Measurements from ENCODE around the gene TICRR.
"Not testable (repeated sequence)": the region's sequence is repeated elsewhere in the genome, so short reads cannot be mapped to it uniquely, and the experiment has no call there.

Gene TICRR, protein sequence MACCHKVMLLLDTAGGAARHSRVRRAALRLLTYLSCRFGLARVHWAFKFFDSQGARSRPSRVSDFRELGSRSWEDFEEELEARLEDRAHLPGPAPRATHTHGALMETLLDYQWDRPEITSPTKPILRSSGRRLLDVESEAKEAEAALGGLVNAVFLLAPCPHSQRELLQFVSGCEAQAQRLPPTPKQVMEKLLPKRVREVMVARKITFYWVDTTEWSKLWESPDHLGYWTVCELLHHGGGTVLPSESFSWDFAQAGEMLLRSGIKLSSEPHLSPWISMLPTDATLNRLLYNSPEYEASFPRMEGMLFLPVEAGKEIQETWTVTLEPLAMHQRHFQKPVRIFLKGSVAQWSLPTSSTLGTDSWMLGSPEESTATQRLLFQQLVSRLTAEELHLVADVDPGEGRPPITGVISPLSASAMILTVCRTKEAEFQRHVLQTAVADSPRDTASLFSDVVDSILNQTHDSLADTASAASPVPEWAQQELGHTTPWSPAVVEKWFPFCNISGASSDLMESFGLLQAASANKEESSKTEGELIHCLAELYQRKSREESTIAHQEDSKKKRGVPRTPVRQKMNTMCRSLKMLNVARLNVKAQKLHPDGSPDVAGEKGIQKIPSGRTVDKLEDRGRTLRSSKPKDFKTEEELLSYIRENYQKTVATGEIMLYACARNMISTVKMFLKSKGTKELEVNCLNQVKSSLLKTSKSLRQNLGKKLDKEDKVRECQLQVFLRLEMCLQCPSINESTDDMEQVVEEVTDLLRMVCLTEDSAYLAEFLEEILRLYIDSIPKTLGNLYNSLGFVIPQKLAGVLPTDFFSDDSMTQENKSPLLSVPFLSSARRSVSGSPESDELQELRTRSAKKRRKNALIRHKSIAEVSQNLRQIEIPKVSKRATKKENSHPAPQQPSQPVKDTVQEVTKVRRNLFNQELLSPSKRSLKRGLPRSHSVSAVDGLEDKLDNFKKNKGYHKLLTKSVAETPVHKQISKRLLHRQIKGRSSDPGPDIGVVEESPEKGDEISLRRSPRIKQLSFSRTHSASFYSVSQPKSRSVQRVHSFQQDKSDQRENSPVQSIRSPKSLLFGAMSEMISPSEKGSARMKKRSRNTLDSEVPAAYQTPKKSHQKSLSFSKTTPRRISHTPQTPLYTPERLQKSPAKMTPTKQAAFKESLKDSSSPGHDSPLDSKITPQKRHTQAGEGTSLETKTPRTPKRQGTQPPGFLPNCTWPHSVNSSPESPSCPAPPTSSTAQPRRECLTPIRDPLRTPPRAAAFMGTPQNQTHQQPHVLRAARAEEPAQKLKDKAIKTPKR (N-terminal part only)

DNA sequence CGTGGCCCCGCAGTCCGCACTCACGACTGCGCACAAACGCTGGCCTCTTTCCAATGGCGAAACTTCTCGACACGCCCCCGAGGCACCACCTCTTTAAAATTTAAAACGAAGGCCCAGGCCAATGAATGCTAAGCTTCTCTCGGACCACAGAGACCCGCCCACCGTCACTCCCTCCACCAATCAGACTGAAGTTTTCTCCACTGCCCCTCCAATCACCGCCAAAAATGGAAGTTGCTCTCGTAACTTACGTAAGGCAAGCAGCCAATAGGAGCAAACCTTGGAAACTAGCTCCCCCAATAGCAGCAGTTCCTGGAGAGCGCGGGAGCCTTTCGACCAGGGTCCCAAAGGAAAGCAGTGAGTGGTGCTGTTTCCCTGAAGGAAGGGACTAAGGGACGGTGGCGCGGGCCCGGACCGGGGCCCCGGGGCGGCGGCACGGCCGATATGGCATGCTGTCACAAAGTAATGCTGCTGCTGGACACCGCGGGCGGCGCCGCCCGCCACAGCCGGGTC, at the start of gene TICRR:
Gene TICRR (plus strand): TSS at position 324 of the 510 bp plus-strand sequence. CDS start 118 bp downstream, at position 442.
- DNase-seq (ENCODE audit: low spot score) = peak; percentile 96

DNA sequence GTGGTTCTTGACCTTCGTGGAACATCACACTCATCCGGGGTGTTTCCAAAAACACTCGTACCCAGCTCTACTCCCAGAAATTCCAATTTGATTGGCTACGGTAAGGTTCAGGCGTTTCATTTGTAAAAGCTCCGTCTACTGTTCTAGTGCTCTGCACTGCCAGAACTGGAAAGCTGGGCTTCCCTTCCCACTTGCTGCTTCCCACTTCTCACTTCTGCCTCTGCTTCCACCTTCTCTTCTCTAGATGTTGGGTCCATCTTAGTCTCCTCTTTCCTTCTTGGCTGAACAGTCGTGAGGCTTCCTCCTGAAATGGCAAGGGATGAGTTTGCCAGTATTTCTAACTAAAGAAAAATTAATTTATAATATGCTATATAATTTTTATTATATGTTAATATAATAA, 49.1 kb upstream of the TICRR start:
- no peak for DNase-seq (ENCODE audit: low spot score)

DNA sequence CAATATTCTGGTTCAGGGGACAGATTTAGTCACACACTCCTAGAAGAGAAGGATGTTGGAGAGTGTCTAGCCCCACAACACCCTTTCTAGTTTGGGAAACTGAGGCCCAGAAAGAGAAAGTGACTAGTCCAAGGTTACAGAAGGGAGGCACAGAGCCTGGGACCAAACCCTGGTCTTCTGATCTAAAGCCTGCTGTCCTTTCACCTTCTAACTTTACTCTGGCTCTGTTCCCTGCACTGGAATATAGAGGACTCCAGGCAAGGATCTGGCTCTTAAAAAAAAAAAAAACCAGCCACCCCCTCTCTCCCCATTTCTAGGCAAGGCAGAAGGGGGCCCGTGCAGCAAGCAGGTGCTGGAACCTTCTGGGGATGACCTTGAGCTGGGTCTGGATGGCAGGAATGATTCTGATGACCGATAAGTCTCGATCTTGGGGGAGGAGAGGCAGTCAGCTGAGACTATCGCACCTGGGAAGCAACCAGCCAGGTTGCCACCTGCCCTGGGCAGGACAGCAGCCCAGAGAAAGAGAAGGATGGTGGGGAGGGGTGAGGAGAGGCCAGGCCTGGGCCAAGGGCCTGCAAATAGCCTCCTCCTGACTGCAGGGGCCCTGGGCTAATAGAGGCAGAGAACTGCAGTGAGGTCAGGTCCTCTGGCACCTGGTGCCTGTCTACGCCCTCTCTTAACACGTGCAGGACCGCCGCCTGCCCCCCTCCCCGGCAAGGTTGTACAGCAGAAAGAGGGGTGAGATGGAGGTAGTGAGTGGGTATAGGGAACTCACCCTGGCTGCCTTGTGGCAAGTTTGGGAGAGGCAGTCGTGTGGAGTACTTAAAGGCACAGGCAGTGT, 48.4 kb upstream of the TICRR start:
- no peak for DNase-seq (ENCODE audit: low spot score)

DNA sequence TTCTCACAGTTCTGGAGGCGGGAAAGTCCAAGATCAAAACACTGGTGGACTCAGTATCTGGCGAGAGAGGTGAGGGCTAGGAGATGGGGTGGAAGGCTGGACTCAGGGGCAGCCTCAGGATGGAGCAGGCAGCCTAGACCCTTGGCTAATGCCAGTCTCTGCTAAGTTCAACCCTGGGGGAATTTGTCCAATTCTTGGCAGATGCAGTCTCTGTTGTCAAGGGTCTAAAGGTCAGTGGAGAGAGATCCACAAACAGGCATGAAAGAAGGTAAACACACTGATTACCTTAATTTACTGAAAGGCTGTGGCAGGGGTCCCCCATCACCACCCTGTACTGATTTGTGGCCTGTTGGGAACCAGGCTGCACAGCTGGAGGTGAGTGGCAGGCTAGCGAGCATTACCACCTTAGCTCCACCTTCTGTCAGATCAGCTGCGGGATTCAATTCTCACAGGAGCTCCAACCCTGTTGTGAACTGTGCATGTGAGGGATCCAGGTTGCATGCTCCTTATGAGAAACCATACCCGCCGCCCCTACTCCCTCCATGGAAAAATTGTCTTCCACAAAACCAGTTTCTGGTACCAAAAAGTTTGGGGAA, 46.4 kb upstream of the TICRR start:
- no peak for DNase-seq (ENCODE audit: low spot score)

DNA sequence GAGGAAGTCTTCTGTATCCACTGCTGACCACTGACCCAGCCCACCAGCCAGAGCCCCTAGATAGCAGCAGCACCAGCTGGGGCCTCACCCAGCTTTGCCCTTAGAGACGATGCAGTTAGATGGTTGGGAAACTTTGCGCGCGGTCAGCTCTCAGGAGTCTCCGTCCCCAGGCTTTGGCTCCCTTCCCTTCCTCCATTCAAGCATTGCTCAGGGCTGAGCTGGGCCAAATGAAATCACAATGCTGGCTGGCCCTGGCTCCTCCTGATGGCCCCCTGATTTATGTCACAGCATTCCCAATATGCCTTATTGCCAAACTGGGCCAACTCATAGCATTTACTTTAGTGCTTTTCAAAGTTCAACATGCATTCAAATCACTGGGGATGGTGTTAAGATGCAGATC, 44.3 kb upstream of the TICRR start:
- no peak for DNase-seq (ENCODE audit: low spot score)

DNA sequence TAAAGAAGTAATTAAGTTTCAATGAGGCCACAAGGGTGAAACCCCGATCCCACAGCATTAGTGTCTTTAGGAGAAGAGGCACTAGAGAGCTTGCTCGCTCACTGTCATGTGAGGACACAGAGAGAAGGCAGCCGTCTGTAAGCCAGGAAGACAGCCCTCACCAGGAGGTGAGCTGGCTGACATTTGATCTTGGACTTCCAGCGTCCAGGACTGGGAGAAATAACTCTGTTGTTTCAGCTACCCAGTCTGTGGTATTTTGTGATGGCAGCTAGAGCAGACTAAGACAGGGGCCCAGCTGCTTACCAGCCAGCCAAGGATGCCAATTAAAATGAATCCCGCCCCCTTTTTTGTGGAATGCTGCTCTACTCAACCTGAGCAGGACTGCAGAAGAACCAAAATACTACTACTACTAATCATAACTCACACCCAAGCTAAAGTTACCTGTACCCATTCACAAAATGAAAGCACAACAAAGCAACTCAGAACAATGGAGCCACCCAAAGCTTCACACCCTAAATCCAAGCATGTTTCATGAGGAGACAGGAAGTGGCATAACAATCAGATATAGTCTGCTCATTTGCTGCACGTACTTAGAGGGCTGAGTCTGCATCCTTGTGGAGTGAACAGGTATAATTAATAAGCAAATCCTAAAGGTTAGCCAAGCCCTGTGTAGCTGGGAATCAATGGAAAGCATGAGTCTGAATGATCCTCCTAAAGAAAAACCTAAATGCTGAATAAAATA, 43.3 kb upstream of the TICRR start:
- DNase-seq (ENCODE audit: low spot score) = no peak

DNA sequence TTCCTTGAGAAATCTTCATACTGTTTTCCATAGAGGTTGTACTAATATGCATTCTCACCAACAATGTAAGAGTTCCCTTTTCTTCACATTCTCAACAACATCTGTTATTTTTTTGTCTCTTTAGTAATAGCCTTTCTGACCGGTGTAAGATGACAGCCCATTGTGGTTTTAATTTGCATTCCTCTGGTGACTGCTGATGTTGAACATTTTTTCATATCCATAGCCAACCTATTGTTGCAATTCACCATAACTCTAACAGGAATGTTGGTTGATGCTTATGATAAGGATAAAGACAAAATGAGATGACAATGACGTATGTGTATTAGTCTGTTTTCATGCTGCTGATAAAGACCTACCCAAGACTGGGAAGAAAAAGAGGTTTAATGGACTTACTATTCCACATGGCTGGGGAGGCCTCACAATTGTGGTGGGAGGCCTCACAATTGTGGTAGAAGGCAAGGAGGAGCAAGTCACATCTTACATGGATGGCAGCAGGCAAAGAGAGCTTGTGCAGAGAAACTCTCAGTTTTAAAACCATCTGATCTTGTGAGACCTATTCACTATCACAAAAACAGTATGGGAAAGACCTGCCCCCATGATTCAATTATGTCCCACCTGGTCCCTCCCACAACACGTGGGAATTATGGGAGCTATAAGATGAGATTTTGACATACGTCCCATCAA, 41.3 kb upstream of the TICRR start:
- no peak for DNase-seq (ENCODE audit: low spot score)

DNA sequence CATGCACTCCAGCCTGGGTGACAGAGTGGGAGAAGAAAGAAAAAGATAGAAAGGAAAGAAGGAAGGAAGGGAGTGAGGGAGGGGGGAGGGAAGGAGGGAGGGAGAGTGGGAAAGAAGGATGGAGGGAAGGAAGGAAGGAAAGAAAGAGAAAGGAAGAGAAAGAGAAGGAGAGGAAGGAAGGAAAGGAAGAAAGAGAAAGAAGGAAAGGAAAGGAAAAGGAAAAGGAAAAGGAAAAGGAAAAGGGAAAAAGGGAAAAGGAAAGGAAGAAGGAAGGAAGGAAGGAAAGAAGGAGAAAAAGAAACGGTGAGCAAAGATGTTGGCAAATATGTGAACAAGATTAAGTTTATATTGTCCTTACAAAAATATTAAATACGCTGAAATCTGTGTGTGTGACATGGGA, 36.2 kb upstream of the TICRR start:
- no peak for DNase-seq (ENCODE audit: low spot score)

DNA sequence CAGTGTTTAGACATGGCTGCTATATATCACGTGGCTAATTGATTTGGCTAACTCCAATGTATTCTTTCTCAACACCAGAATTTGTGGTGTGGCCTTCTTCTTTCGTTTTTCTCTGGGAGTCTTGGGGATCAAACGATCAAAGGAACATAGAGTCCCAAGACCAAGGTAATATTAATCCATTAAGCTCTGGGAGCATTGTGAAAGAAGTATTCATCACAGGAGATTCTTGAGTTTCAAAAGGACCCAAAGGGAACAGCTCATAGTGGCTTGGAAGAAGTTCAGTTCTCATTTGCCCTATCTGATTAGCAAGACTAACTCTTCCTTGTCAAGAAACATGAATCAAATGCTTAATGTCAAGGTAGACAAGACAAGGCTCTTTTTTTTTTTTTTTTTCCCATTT, 32.9 kb upstream of the TICRR start:
- no peak for DNase-seq (ENCODE audit: low spot score)

DNA sequence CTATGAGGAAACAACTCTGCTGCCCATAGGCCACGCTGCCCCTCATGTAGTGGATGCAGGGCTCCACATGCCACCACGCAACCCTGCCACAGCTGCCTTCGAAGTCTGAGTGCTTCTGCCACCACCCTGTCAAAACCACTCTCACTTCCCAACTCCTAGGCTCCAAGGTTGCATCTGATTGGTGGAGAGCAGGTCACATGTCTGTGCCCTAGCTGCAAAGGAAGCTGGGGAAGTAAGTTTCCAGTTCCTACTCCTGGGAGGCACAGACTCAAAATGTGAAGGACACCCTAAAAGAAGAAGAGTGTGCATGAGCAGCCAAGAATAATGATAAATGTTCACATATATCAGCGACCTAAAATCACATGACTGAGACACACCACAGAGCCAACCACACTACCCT, 31.9 kb upstream of the TICRR start:
- no peak for DNase-seq (ENCODE audit: low spot score)

DNA sequence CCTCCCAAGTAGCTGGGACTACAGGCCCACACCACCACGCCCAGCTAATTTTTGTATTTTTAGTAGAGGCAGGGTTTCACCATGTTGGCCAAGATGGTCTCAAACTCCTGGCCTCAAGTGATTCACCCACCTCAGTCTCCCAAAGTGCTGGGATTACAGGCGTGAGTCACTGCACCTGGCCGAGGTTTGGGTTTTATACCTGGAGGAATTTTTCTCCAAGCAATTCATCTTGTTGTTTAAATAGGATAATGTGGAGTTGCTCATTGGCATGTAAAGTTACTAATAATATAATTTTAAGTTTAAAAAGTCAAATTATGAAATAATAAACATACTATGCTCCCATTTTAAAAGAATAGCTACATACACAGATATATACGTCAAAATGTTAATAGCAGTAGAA, 26.1 kb upstream of the TICRR start:
- not testable (repeated sequence) for DNase-seq (ENCODE audit: low spot score)

DNA sequence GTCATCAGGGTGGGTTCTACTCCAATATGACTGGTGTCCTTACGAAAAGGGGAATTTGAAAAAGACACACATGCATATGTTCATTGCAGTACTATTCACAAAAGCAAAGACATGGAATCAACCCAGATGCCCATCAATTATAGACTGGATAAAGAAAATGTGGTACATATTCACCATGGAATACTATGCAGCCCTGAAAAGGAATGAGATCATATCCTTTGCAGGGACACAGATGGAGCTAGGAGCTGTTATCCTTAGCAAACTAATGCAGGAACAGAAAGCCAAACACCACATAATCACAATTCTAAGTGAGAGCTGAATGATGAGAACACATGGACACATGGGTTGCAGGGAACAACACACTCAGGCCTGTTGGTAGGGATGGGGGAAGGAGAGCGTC, 24.8 kb upstream of the TICRR start:
- DNase-seq (ENCODE audit: low spot score) = no peak

DNA sequence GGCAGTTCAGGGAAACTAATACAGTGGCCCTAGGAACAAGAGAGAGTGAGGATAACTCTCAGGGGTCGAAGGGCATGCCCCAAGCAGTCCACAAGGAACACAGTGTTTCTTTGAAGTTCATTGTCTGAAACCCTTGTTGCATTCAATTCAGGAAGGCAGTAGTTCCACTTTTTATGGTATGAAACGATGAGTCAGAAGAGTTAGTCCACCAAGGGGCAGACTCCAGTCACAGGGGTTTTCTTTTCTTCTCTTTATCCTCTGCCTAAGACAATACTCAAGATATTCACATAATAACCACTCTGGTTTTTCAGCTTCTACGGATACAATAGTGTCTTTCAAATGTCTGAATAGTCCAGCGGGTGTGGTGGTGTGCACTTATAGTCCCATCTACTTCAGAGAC, 23.7 kb upstream of the TICRR start:
- DNase-seq (ENCODE audit: low spot score) = no peak

DNA sequence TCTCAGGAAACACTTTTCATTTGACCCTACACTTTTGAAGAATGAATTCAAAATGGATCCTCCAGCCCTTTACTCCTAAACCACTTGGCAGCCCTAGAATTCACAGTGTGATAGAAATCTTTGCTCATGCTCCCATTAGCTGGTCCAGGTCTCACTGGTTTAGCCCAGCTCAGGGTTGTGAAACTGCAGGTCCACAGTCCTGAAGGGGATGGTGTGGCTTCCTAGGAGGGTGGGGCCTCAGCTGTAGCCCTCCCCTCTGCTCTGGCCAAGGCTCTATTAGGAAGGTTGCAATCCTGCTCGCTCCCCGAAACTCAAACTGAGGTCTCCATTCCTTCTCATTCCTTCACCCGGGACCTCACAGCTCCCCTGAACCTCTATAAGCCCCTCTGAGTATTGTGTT, 21.6 kb upstream of the TICRR start:
- no peak for DNase-seq (ENCODE audit: low spot score)

DNA sequence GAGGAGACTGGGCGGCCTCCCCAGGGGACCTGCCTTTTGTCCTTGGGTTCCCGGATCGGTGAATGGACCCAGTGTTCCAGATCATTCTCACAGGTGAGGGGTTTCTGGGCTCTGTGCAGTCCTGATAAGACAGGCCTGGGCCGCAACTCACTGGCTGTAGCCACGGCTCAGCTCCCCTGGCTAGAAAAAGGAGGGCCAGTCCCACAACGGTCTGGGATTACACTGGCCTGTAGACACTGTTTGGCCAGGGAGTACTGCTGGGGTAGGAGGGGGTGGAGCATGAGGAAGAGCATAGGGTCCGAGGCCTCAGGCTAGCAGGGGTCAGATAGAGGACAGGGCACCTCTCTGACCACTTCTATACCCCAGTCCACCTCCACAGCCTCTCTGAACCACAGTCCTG, 21.0 kb upstream of the TICRR start:
- DNase-seq (ENCODE audit: low spot score) = no peak

DNA sequence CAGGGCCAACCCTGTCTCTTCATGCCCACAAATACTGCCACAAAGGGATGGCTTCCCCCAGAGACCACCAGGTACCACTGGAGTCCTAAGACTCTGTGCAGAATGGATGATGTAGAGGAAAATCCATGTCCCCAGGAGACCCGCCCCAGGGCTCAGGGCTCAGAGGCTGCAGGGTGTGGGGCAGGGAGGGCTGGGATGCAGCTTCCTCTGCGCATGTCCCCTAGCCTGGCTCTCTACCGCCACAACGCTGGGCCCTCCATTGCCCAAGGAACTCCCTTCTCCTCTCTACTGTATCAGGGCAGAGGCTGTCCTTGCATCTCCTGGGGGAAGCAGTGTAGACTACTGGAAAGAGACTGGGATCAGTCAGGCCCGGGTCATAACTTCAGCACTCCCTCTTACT, 19.5 kb upstream of the TICRR start:
- no peak for DNase-seq (ENCODE audit: low spot score)

DNA sequence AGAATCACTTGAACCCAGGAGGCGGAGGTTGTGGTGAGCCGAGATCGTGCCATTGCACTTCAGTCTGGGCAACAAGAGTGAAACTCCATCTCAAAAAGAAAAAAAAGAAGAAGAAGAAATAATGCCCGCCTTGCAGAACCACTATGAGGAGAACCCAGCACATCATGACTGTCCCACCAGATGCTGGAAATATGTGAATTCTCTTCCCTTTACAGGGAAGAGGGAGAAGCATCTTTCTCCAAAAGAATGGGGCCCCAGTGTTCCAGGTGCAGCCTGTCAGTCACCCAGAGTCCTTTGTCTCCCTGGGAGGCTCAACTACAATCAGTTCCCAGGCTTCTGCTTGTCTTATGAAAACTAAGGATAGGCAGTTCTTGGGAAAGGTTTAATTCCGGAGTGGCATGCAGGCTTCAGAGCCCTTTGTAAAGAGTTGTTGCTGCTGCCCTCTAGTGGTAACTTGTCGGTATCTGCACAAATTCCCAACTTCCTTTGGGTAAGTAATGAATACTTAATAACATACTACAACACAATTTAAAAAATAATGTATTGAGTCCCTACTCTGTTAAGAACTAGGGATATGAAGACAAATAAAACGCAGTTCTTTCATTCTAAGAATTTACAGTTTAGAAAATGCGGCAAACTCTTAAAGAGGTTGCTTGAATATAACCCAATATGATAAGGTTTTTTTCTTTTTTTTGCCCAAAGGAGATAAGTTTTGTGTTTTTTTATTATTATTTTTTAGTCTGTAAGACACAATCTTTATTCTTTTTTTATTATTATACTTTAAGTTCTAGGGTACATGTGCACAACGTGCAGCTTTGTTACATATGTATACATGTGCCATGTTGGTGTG, 18.6 kb upstream of the TICRR start:
- peak; percentile 59 for DNase-seq (ENCODE audit: low spot score)

DNA sequence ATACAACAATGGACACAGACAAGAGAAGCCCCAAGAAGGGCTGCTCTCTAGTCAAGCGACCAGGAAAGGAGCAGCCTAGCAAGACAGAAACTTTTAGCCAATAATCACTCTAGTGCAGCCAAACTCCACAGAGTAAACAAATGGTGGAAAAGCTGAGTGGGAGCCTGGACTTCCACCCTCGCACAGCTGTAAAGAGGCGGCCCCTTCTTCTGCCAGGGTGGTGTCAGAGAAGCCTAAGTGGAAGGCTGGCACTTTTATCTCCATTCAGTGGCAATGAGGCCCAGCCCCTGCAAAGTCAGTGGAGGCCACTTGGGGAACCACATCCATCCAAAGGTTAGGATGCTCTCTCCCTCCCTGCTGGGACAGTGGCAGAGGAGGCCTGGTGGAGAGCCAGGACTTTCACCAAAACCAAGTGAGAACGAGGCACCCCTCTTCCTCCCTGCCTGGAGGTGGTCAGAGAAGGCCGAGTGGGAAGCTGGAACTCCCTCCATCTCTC, 15.5 kb upstream of the TICRR start:
- DNase-seq (ENCODE audit: low spot score) = no peak
